ENCODE measurements around the gene SNAP29. TPM values are rescaled to one million over a fixed set of nuclear protein-coding genes. Genes with fewer than 3 reads are reported as not detected.

Gene SNAP29
- total and polyA plus RNA-seq, 9 of the 15 experiments (the other 6 are each of a cell fraction or from before 2014, with no cell fraction given) = 19.5 to 250 (median 75.9) TPM

DNA sequence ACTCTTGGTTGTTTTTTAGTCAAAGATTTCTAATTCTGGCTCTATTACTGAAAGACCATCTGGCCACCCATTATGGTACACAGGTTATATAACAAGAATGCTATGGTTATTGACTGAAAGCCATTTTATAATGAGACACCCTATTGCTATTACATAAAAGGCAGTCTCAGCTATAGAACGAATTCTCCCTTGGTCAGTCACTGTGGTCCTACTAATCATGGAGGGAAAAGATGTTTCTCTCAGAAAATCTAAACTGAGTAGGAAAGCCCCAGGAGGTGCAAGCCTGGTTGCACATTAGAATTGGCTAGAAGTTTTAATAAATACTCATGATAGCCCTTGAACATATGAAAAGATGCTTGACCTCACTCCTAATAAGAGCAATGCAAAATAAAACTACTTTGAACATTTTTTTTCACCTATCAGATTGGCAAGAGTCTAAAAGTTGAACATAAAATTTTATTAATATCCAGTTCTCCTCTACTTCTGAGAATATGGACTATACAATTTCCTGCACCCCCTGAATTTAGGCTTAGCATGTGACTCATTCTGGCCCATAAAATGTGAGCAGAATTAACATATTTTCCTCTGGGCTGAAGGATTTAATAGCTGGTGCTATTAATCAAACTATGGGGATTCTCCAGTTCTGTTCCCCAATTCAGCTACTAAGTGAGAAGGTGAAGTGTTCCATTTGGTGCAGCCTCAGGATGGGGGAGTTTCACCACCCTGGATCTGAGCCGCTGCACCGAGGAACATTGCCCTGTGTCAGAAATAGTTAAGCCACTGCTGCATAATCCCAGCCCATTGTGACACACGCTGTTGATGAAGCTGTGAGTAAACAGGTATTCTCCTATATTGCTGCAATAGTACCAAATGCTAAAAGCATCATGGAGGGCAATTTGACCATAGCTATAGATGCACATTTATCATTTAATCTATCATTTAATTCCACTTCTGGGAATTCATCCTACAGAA is 46.9 kb downstream of the SNAP29 start (continued):
- TF ChIP-seq, protein P1, sequence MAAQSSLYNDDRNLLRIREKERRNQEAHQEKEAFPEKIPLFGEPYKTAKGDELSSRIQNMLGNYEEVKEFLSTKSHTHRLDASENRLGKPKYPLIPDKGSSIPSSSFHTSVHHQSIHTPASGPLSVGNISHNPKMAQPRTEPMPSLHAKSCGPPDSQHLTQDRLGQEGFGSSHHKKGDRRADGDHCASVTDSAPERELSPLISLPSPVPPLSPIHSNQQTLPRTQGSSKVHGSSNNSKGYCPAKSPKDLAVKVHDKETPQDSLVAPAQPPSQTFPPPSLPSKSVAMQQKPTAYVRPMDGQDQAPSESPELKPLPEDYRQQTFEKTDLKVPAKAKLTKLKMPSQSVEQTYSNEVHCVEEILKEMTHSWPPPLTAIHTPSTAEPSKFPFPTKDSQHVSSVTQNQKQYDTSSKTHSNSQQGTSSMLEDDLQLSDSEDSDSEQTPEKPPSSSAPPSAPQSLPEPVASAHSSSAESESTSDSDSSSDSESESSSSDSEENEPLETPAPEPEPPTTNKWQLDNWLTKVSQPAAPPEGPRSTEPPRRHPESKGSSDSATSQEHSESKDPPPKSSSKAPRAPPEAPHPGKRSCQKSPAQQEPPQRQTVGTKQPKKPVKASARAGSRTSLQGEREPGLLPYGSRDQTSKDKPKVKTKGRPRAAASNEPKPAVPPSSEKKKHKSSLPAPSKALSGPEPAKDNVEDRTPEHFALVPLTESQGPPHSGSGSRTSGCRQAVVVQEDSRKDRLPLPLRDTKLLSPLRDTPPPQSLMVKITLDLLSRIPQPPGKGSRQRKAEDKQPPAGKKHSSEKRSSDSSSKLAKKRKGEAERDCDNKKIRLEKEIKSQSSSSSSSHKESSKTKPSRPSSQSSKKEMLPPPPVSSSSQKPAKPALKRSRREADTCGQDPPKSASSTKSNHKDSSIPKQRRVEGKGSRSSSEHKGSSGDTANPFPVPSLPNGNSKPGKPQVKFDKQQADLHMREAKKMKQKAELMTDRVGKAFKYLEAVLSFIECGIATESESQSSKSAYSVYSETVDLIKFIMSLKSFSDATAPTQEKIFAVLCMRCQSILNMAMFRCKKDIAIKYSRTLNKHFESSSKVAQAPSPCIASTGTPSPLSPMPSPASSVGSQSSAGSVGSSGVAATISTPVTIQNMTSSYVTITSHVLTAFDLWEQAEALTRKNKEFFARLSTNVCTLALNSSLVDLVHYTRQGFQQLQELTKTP (IDR thresholded peaks at IDR 0.05; ENCODE audit: low read depth in 1 of 2, partially characterized antibody in 2 of 2) = no peak
- TF ChIP-seq CXXC5 (CRISPR knock-in tag; IDR thresholded peaks at IDR 0.05) = no peak
- TF ChIP-seq NBN (IDR thresholded peaks at IDR 0.05; ENCODE audit: low read depth) = no peak
- TF ChIP-seq FOS (IDR thresholded peaks at IDR 0.05; ENCODE audit: extremely low read depth, insufficient read length) = no peak
- 0 out of 2 replicates have a peak, but pooled peaks have one; percentile 9 for TF ChIP-seq TCF3 (CRISPR knock-in tag; IDR thresholded peaks at IDR 0.05)
- TF ChIP-seq HNRNPLL (IDR thresholded peaks at IDR 0.05; ENCODE audit: low read depth, low read length, poor library complexity, severe bottlenecking) = no peak
- TF ChIP-seq SRSF7 (optimal IDR thresholded peaks at IDR 0.05; ENCODE audit: low read depth, low read length) = no peak
- TF ChIP-seq ARNT (IDR thresholded peaks at IDR 0.05) = no peak
